Activated CD4-positive, alpha-beta T cell treated with anti-CD3 and anti-CD28 coated beads, Interleukin-2, amount 10 ng/mL, durations not matched to agents 7 days and 5 days (primary cell): ENCODE measurements around the gene TNIP3. TPM values are rescaled to one million over a fixed set of nuclear protein-coding genes. Genes with fewer than 3 reads are reported as not detected.

Source experiments
- CTCF ChIA-PET: fragments of 350-600 bp; sonication (Branson Sonifier 250); formaldehyde crosslinking; loops from one replicate; lab custom pipeline; 2021; ENCODE audit warnings: antibody characterized with exemption; lab: Charles Lee
- POLR2A ChIA-PET: fragments of 350-600 bp; sonication (Branson Sonifier 250); formaldehyde crosslinking; loops from one replicate; lab custom pipeline; 2021; ENCODE audit warnings: antibody characterized with exemption; lab: Charles Lee
- DNase-seq: peaks from one replicate; pipeline ENCODE4 v3.0.0-alpha.2; 2020
- H3K27ac Mint-ChIP-seq: one replicate; pipeline ENCODE4 v1.8.0; 2021; ENCODE audit warnings: mild to moderate bottlenecking, moderate library complexity, mixed read lengths
- H3K27me3 Mint-ChIP-seq: one replicate; pipeline ENCODE4 v1.8.0; 2021; ENCODE audit warnings: mixed read lengths
- H3K36me3 Mint-ChIP-seq: one replicate; pipeline ENCODE4 v1.8.0; 2021; ENCODE audit warnings: low read depth, mixed read lengths
- H3K4me1 Mint-ChIP-seq: one replicate; pipeline ENCODE4 v1.8.0; 2021; ENCODE audit warnings: mixed read lengths
- H3K4me3 Mint-ChIP-seq: one replicate; pipeline ENCODE4 v1.8.0; 2021; ENCODE audit warnings: mild to moderate bottlenecking, moderate library complexity, mixed read lengths
- H3K9me3 Mint-ChIP-seq: one replicate; pipeline ENCODE4 v1.8.0; 2021; ENCODE audit warnings: mixed read lengths
- total RNA-seq, 2 experiments: library from RNA; stranded (reverse); gene quantifications; one replicate each; pipeline ENCODE4 v1.2.3, GENCODE V29; 2021

Gene TNIP3
- total RNA-seq, 2 experiments from 2014 or later: 0.74 to 0.75 TPM

GRCh38 chr4:121190389-121190788 is 26.3 kb upstream of the TNIP3 start:
- CTCF ChIA-PET: interaction anchor here (0.7 to 2.7 kb wide), 7 partner anchors 8 to 75 kb away, joined by 3 to 10 read pairs (median 3); no protein-coding TSS in a partner anchor
- POLR2A ChIA-PET: no interaction called here
- peak overlapping the region; percentile 65 for H3K4me3 Mint-ChIP-seq
- H3K36me3 Mint-ChIP-seq: peaks cover 6% of the 10 kb centered on the region
- peak overlapping the region; percentile 91 for H3K27ac Mint-ChIP-seq
- peaks cover 57% of the 10 kb centered on the region for H3K4me1 Mint-ChIP-seq
- no peaks in the 10 kb centered on the region for H3K9me3 Mint-ChIP-seq
- no peak for DNase-seq
- H3K27me3 Mint-ChIP-seq: no peaks in the 10 kb centered on the region

DNA sequence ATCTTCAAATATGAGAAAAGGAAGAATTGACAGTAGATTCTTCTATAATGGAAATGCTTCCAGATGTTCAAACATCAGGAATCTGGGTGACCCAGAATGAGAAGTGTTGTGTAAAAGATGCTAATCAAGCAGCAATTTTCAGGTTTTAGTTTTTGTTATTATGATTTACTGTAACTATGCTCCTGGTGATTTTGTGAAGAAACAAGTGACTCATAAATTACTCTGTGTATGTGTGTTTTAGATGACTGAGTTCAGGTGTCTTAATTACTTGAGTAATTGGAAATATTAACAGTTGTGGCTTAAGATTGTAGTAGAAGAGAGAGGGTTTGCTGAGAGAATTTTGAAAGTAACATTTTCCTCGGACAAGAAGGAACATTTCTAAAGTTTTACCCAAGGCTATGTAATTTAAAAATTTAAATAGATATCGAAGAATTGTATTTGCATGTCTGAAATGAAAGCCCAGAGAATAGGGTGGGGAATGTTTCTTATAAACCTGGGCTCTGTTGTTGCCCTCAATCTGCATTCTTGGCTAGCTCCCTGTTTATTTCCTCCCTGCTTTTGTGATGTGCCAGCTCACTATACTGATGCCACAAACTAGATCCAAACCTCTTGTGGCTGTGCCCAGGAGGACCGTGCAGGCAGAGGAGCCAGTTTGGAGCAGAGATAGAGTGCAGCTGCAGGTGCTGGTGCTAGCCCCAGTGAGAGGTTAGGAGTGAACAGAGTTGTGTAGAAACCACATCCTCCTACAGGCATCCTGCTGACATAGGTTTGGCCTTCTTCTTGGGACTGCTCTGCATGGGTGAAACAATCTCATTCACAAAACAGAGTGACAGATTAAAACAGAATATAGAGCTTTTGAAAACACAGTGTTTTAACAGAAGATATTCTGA is 25.4 kb upstream of the TNIP3 start:
- CTCF ChIA-PET: interaction anchor here (0.8 to 2.7 kb wide), 5 partner anchors 11 to 75 kb away, joined by 3 to 10 read pairs (median 3); no protein-coding TSS in a partner anchor
- DNase-seq: peak; percentile 71
- Mint-ChIP-seq H3K9me3 (peaks cover 3% of the 10 kb centered on the region), H3K4me1 (peaks cover 59% of the 10 kb centered on the region), H3K27me3 (no peaks in the 10 kb centered on the region), H3K27ac (peak overlapping the region; percentile 91), H3K36me3 (peaks cover 8% of the 10 kb centered on the region), H3K4me3 (peak overlapping the region; percentile 65)
- POLR2A ChIA-PET: no interaction called here

- ChIA-PET CTCF (interaction anchor here (0.9 to 1.7 kb wide), 3 partner anchors 12 to 121 kb away, joined by 3 to 6 read pairs (median 3); no protein-coding TSS in a partner anchor), POLR2A (no interaction called here)
- Mint-ChIP-seq H3K36me3 (peaks cover 13% of the 10 kb centered on the region), H3K27ac (no peak overlapping the region), H3K27me3 (no peaks in the 10 kb centered on the region), H3K4me1 (peaks cover 64% of the 10 kb centered on the region), H3K9me3 (peaks cover 6% of the 10 kb centered on the region), H3K4me3 (no peak overlapping the region)
- no peak for DNase-seq
Measured at GRCh38 chr4:121187206-121187605, 23.1 kb upstream of the TNIP3 start.

- POLR2A ChIA-PET: no interaction called here
- peaks cover 6% of the 10 kb centered on the region for H3K9me3 Mint-ChIP-seq
- H3K27me3 Mint-ChIP-seq: no peaks in the 10 kb centered on the region
- CTCF ChIA-PET: no interaction called here
- peaks cover 61% of the 10 kb centered on the region for H3K4me1 Mint-ChIP-seq
- no peak overlapping the region for H3K4me3 Mint-ChIP-seq
- DNase-seq: no peak
- peaks cover 17% of the 10 kb centered on the region for H3K36me3 Mint-ChIP-seq
- no peak overlapping the region for H3K27ac Mint-ChIP-seq
Measured at GRCh38 chr4:121185960-121186359, 21.8 kb upstream of the TNIP3 start.

DNA sequence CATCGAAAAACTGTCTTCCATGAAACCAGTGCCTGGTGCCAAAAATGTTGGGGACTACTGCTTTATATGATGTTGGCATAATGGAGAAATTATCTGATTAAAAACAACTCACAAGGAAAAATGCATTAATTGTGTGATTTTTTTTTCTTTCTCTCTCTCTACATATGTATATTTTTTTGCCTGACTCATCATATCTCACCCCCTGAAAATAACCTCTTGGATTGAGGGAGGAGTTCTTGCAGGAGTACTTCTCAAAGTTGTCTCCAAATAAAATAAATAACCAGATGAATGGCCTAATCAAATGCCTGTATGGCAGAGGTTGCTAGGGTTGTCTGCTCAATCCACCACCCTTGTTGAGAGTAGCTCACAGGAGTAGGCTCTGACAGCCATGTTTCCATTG is 19.9 kb upstream of the TNIP3 start:
- Mint-ChIP-seq H3K4me1 (peaks cover 59% of the 10 kb centered on the region), H3K36me3 (peaks cover 31% of the 10 kb centered on the region), H3K27ac (no peak overlapping the region), H3K27me3 (no peaks in the 10 kb centered on the region), H3K4me3 (no peak overlapping the region), H3K9me3 (peaks cover 15% of the 10 kb centered on the region)
- DNase-seq: no peak
- POLR2A ChIA-PET: no interaction called here
- CTCF ChIA-PET: interaction anchor here (2.3 kb wide), 1 partner anchor 8 kb away, joined by 11 read pairs; no protein-coding TSS in a partner anchor

- Mint-ChIP-seq H3K27me3 (no peaks in the 10 kb centered on the region), H3K4me3 (no peak overlapping the region), H3K36me3 (peaks cover 34% of the 10 kb centered on the region), H3K4me1 (peaks cover 58% of the 10 kb centered on the region), H3K27ac (peak overlapping the region; percentile 92), H3K9me3 (peaks cover 22% of the 10 kb centered on the region)
- ChIA-PET POLR2A (no interaction called here), CTCF (interaction anchor here (1.5 to 2.3 kb wide), 2 partner anchors 9 to 17 kb away, joined by 6 to 11 read pairs; no protein-coding TSS in a partner anchor)
- DNase-seq: no peak
Measured at GRCh38 chr4:121183361-121183760, 19.2 kb upstream of the TNIP3 start.

DNA sequence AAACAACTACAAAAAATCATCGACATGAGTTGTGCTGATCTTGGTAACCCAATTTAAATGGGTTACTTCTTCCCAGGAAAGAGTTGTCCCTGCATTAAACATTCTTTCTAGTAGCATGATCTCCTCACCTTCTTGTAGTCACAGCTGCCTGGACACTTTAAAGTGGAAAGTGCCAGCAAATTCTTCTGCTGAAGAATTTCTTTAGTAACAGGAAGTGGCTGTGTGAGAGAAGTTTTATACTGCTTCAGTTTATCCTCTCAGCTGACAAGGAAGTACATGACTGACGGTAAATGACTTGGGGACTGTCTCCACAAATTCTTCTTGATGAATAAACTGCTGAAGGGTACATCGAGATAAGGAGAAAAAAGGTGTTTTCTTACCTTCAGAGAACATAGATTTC is 18.2 kb upstream of the TNIP3 start:
- POLR2A ChIA-PET: no interaction called here
- Mint-ChIP-seq H3K4me1 (peaks cover 58% of the 10 kb centered on the region), H3K36me3 (peaks cover 31% of the 10 kb centered on the region), H3K27me3 (no peaks in the 10 kb centered on the region), H3K27ac (peak overlapping the region; percentile 92), H3K9me3 (peaks cover 25% of the 10 kb centered on the region), H3K4me3 (peak overlapping the region; percentile 73)
- peak; percentile 36 for DNase-seq
- CTCF ChIA-PET: interaction anchor here (1.0 to 2.3 kb wide), 3 partner anchors 8 to 15 kb away, joined by 4 to 11 read pairs (median 6); no protein-coding TSS in a partner anchor

GRCh38 chr4:121181493-121181892 is 17.4 kb upstream of the TNIP3 start:
- H3K9me3 Mint-ChIP-seq: peaks cover 25% of the 10 kb centered on the region
- CTCF ChIA-PET: interaction anchor here (1.0 to 1.4 kb wide), 3 partner anchors 9 to 24 kb away, joined by 3 to 4 read pairs (median 3); no protein-coding TSS in a partner anchor
- peaks cover 32% of the 10 kb centered on the region for H3K36me3 Mint-ChIP-seq
- DNase-seq: no peak
- peaks cover 61% of the 10 kb centered on the region for H3K4me1 Mint-ChIP-seq
- no peaks in the 10 kb centered on the region for H3K27me3 Mint-ChIP-seq
- POLR2A ChIA-PET: no interaction called here
- H3K4me3 Mint-ChIP-seq: peak overlapping the region; percentile 63
- peak overlapping the region; percentile 76 for H3K27ac Mint-ChIP-seq

GRCh38 chr4:121180558-121180957 is 16.4 kb upstream of the TNIP3 start:
- peak overlapping the region; percentile 63 for H3K4me3 Mint-ChIP-seq
- CTCF ChIA-PET: interaction anchor here (1.0 to 1.4 kb wide), 3 partner anchors 12 to 23 kb away, joined by 3 to 5 read pairs (median 3); no protein-coding TSS in a partner anchor
- H3K9me3 Mint-ChIP-seq: peaks cover 25% of the 10 kb centered on the region
- H3K27me3 Mint-ChIP-seq: no peaks in the 10 kb centered on the region
- POLR2A ChIA-PET: interaction anchor here (0.7 kb wide), 1 partner anchor 755 kb away, joined by 7 read pairs; no protein-coding TSS in a partner anchor
- peaks cover 67% of the 10 kb centered on the region for H3K4me1 Mint-ChIP-seq
- peak overlapping the region; percentile 76 for H3K27ac Mint-ChIP-seq
- H3K36me3 Mint-ChIP-seq: peaks cover 32% of the 10 kb centered on the region
- no peak for DNase-seq

- POLR2A ChIA-PET: no interaction called here
- no peak overlapping the region for H3K4me3 Mint-ChIP-seq
- peaks cover 27% of the 10 kb centered on the region for H3K36me3 Mint-ChIP-seq
- CTCF ChIA-PET: interaction anchor here (1.0 to 1.6 kb wide), 2 partner anchors 11 kb away, joined by 3 to 5 read pairs; no protein-coding TSS in a partner anchor
- H3K27me3 Mint-ChIP-seq: no peaks in the 10 kb centered on the region
- peaks cover 49% of the 10 kb centered on the region for H3K4me1 Mint-ChIP-seq
- no peak for DNase-seq
- H3K27ac Mint-ChIP-seq: no peak overlapping the region
- H3K9me3 Mint-ChIP-seq: peaks cover 19% of the 10 kb centered on the region
Measured at GRCh38 chr4:121177246-121178137, 13.4 kb upstream of the TNIP3 start.

- DNase-seq: no peak
- no peaks in the 10 kb centered on the region for H3K27me3 Mint-ChIP-seq
- H3K27ac Mint-ChIP-seq: no peak overlapping the region
- H3K4me1 Mint-ChIP-seq: peaks cover 49% of the 10 kb centered on the region
- CTCF ChIA-PET: interaction anchor here (0.6 to 0.8 kb wide), 3 partner anchors 10 to 149 kb away, joined by 3 read pairs; no protein-coding TSS in a partner anchor
- H3K4me3 Mint-ChIP-seq: no peak overlapping the region
- peaks cover 23% of the 10 kb centered on the region for H3K9me3 Mint-ChIP-seq
- H3K36me3 Mint-ChIP-seq: peaks cover 25% of the 10 kb centered on the region
- POLR2A ChIA-PET: no interaction called here
Measured at GRCh38 chr4:121176082-121176934, 12.2 kb upstream of the TNIP3 start.
